ENCODE data around the gene GRID1.

The GRID1 gene

DNA sequence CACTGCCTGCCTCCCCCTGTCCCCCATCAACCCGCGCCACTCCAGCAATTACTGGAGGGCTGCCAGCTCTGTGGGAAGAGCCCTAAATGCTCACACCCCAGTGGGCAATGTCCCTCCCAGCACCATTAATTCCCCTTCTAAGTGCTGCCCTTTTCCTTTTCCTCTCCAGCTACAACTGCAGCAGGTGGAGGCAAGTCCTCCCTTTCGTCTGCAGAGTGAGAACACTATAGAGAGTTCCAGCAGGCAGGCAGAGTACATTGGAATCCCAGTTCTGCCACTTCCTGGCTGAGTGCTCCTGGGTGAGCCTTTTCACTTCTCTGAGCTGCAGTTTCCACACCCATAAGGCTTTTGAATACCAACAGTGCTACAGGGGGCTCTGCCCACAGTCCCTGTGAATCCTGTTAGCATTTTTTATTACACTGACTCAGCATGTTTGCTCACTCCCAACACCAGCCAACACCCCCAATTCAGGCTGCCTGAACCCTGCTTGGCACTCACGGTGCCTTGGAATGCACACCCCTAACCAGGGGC lies 447.0 kb downstream of the GRID1 start:
- TF ChIP-seq POU2F2 (IDR thresholded peaks at IDR 0.05; ENCODE audit: low read depth, low read length) = no peak
- no peak for TF ChIP-seq SPI1 (IDR thresholded peaks at IDR 0.05; ENCODE audit: low read depth, low read length)
- TF ChIP-seq TAF1 (IDR thresholded peaks at IDR 0.05; ENCODE audit: low read depth, low read length) = no peak
- TF ChIP-seq POLR2AphosphoS5 (IDR thresholded peaks at IDR 0.05; ENCODE audit: low read depth, low read length) = no peak
- no peak for TF ChIP-seq PAX5 (IDR thresholded peaks at IDR 0.05; ENCODE audit: insufficient read depth, low read length, severe bottlenecking)
- TF ChIP-seq POLR2A (IDR thresholded peaks at IDR 0.05; ENCODE audit: low read depth, low read length) = no peak
- DNase-seq (ENCODE audit: insufficient read length, low spot score) (no peak), FAIRE-seq (no peak)

DNA sequence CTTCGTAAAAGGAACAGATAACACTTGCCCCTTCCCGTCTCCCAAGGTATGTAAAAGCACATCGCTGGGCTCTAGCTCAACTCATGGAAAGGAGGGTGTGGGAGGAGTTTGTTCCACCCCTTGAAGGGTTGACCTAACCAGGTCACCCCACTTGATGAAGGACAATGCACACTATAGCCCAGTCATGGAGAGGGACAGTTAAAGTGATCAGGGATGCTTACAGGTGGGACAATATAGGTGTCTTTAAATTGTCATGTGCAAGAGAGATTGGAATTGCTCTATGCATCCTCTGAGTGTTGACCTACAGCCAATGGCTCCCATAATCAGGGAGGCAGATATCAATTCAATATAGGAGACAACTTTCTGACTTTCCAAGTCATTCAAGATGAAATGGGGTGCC lies 448.2 kb downstream of the GRID1 start:
- TF ChIP-seq POLR2A (IDR thresholded peaks at IDR 0.05; ENCODE audit: low read depth, low read length) (no peak), TAF1 (IDR thresholded peaks at IDR 0.05; ENCODE audit: low read depth, low read length) (no peak), PAX5 (IDR thresholded peaks at IDR 0.05; ENCODE audit: insufficient read depth, low read length, severe bottlenecking) (no peak), POLR2AphosphoS5 (IDR thresholded peaks at IDR 0.05; ENCODE audit: low read depth, low read length) (no peak), SPI1 (IDR thresholded peaks at IDR 0.05; ENCODE audit: low read depth, low read length) (no peak), POU2F2 (IDR thresholded peaks at IDR 0.05; ENCODE audit: low read depth, low read length) (no peak)
- FAIRE-seq = no peak
- DNase-seq (ENCODE audit: insufficient read length, low spot score) = no peak

DNA sequence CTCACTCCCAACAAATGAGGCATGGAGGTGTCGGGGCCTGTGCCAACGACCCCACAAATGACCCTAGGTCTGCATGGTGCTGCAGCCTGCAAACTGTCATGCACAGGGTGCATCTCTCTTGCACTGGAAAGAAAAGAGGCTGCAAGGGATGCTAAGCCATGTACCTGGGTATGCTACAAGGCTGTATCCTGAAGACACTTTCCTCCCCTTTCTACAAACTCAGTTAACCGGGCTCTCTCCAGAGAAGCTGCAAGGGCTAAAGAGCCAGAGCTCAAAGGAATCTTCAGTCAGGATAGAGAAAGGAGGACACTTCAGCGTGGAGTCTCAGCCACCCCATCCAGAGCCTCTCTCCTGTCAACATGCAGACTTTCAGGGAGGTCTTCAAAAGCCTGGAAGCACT lies 449.0 kb downstream of the GRID1 start:
- FAIRE-seq (no peak), DNase-seq (ENCODE audit: insufficient read length, low spot score) (no peak)
- no peak for TF ChIP-seq POU2F2 (IDR thresholded peaks at IDR 0.05; ENCODE audit: low read depth, low read length)
- TF ChIP-seq SPI1 (IDR thresholded peaks at IDR 0.05; ENCODE audit: low read depth, low read length) = no peak
- TF ChIP-seq POLR2AphosphoS5 (IDR thresholded peaks at IDR 0.05; ENCODE audit: low read depth, low read length) = no peak
- no peak for TF ChIP-seq POLR2A (IDR thresholded peaks at IDR 0.05; ENCODE audit: low read depth, low read length)
- TF ChIP-seq TAF1 (IDR thresholded peaks at IDR 0.05; ENCODE audit: low read depth, low read length) = no peak
- TF ChIP-seq PAX5 (IDR thresholded peaks at IDR 0.05; ENCODE audit: insufficient read depth, low read length, severe bottlenecking) = no peak

DNA sequence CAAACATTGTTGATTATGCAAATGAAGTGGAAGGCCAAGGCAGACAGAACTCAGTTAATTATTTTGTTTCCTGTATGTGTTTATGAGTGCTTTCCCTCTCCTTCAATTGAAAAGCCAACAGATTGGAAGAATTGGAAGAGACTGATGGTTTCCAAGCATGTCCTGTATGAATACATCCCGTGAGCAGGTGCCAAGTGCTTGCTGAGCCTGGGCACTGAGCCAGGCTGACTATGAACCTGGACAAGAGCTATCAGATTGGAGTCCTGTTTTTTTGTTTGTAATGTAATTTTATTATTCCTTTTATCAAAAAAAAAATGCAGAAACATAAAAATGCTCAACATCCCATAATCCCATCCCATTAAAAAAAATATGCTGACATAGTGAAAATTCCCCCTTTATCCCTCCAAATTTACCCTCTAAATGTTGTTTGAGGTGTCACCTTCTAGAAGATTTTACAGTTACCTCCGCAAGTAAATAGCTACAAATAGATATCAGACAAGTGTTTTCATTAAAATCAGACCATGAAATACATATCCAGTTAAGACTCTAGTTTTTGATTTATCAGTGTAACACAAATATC lies 449.5 kb downstream of the GRID1 start:
- no peak for TF ChIP-seq SPI1 (IDR thresholded peaks at IDR 0.05; ENCODE audit: low read depth, low read length)
- no peak for TF ChIP-seq POLR2A (IDR thresholded peaks at IDR 0.05; ENCODE audit: low read depth, low read length)
- TF ChIP-seq POLR2AphosphoS5 (IDR thresholded peaks at IDR 0.05; ENCODE audit: low read depth, low read length) = no peak
- no peak for TF ChIP-seq POU2F2 (IDR thresholded peaks at IDR 0.05; ENCODE audit: low read depth, low read length)
- no peak for TF ChIP-seq PAX5 (IDR thresholded peaks at IDR 0.05; ENCODE audit: insufficient read depth, low read length, severe bottlenecking)
- TF ChIP-seq TAF1 (IDR thresholded peaks at IDR 0.05; ENCODE audit: low read depth, low read length) = no peak
- FAIRE-seq = no peak
- no peak for DNase-seq (ENCODE audit: insufficient read length, low spot score)

DNA sequence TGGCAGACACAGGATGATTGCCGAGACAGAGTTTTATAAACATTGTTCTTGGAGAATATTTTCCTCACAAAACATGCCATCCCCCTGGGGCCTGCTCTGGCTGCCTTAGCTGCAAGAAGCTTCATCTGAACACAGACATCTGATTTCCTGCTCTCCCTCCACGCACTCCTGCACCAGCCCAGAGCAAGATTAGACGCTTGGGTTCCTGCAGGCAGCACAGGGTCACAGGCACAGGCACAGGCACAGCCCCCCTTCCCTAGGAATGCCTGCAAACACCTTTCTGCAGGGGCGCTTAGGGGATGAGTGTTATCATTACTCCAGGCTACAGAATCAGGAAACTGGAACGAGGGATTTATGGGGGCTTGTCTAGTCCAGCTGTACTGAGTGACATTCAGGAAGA lies 450.3 kb downstream of the GRID1 start:
- TF ChIP-seq POLR2AphosphoS5 (IDR thresholded peaks at IDR 0.05; ENCODE audit: low read depth, low read length) (no peak), PAX5 (IDR thresholded peaks at IDR 0.05; ENCODE audit: insufficient read depth, low read length, severe bottlenecking) (no peak), POU2F2 (IDR thresholded peaks at IDR 0.05; ENCODE audit: low read depth, low read length) (no peak)
- FAIRE-seq (no peak), DNase-seq (ENCODE audit: insufficient read length, low spot score) (no peak)

DNA sequence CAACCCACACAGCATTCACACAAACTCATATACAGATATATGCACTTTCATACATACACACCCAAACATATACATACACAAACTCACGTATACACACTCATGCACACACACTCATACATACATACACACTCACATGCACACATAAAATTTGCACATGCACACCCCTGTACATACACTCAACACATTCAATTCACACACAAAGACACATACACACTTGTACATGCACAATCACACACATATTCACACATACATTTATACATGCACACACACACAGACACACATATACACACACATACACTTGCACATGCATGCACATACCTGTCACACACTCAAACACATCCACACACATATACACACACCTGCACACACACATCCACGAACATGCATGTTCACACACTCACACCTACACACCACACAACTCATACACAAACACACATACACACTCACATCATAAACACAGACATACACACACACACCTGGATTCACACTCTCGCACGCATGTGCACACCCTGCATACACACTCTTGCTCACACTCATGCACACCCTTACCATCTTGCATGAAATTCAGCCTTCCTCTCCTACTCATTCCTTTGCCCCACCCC lies 451.2 kb downstream of the GRID1 start:
- DNase-seq (ENCODE audit: insufficient read length, low spot score) (no peak), FAIRE-seq (peak; percentile 35)
- no peak for TF ChIP-seq POLR2AphosphoS5 (IDR thresholded peaks at IDR 0.05; ENCODE audit: low read depth, low read length)
- TF ChIP-seq PAX5 (IDR thresholded peaks at IDR 0.05; ENCODE audit: insufficient read depth, low read length, severe bottlenecking) = no peak
- no peak for TF ChIP-seq TAF1 (IDR thresholded peaks at IDR 0.05; ENCODE audit: low read depth, low read length)
- no peak for TF ChIP-seq POLR2A (IDR thresholded peaks at IDR 0.05; ENCODE audit: low read depth, low read length)
- no peak for TF ChIP-seq POU2F2 (IDR thresholded peaks at IDR 0.05; ENCODE audit: low read depth, low read length)
- no peak for TF ChIP-seq SPI1 (IDR thresholded peaks at IDR 0.05; ENCODE audit: low read depth, low read length)

DNA sequence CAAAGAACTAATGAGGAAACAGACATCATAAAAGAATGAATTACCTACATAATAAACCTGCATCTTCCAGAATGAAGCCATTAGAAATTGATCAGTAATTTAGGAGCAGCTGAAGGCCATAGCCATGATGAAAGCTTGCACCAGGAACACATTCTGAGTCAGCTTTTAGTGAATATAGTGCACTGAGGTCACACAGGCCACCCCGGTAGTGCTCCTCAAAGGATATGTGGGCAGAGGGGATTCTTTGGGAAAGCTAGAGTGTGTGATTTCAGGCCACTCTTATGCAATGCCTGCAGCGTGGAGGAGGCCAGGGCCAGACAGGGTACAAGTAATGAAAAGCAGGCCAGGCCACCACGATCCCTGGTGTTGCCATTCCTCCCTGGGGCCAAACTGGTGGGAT lies 451.9 kb downstream of the GRID1 start:
- DNase-seq (ENCODE audit: insufficient read length, low spot score) (no peak), FAIRE-seq (no peak)
- no peak for TF ChIP-seq POU2F2 (IDR thresholded peaks at IDR 0.05; ENCODE audit: low read depth, low read length)
- no peak for TF ChIP-seq POLR2AphosphoS5 (IDR thresholded peaks at IDR 0.05; ENCODE audit: low read depth, low read length)
- no peak for TF ChIP-seq PAX5 (IDR thresholded peaks at IDR 0.05; ENCODE audit: insufficient read depth, low read length, severe bottlenecking)
- TF ChIP-seq SPI1 (IDR thresholded peaks at IDR 0.05; ENCODE audit: low read depth, low read length) = no peak
- TF ChIP-seq TAF1 (IDR thresholded peaks at IDR 0.05; ENCODE audit: low read depth, low read length) = no peak

DNA sequence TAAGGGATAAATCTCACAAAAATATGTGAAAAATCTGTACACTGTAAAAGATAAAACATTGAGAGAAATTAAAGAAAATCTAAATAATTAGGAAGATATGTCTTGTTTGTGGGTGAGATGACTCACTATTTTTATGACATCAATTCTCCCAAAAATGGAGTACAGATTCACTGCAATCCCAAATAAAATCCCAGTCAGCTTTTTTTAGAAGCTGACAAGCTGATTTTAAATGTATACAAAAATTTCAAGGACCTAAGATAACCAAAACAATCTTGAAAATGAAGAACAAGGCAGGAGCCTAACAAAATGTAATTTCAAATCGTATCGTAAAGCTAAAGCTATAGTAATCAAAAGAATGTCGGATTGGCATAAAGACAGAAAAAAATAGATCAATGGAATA lies 458.1 kb downstream of the GRID1 start:
- no peak for DNase-seq (ENCODE audit: insufficient read length, low spot score)
- no peak for TF ChIP-seq TAF1 (IDR thresholded peaks at IDR 0.05; ENCODE audit: low read depth, low read length)
- TF ChIP-seq POLR2AphosphoS5 (IDR thresholded peaks at IDR 0.05; ENCODE audit: low read depth, low read length) = no peak
- TF ChIP-seq PAX5 (IDR thresholded peaks at IDR 0.05; ENCODE audit: insufficient read depth, low read length, severe bottlenecking) = no peak
- no peak for TF ChIP-seq POLR2A (IDR thresholded peaks at IDR 0.05; ENCODE audit: low read depth, low read length)
- TF ChIP-seq SPI1 (IDR thresholded peaks at IDR 0.05; ENCODE audit: low read depth, low read length) = no peak
- no peak for TF ChIP-seq POU2F2 (IDR thresholded peaks at IDR 0.05; ENCODE audit: low read depth, low read length)
- no peak for FAIRE-seq

DNA sequence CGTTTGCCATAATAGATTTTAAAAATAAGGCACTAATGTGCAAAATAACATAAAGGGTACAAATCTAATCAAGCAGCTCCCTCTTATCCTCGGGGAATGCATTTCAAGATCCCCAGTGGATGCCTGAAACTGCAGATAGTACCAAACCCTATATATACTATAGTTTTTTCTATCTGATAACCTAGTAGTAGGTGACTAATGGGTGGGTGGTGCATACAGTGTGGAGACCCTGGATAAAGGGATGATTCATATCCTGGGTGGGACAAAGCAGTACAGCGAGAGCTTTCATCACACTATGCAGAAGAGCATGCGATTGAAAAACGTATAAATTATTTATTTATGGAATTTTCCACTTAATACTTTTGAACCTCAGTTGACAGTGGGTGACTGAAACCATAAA lies 464.5 kb downstream of the GRID1 start:
- FAIRE-seq (no peak), DNase-seq (ENCODE audit: insufficient read length, low spot score) (no peak)
- TF ChIP-seq POLR2AphosphoS5 (IDR thresholded peaks at IDR 0.05; ENCODE audit: low read depth, low read length) = no peak
- no peak for TF ChIP-seq TAF1 (IDR thresholded peaks at IDR 0.05; ENCODE audit: low read depth, low read length)
- no peak for TF ChIP-seq POU2F2 (IDR thresholded peaks at IDR 0.05; ENCODE audit: low read depth, low read length)
- TF ChIP-seq POLR2A (IDR thresholded peaks at IDR 0.05; ENCODE audit: low read depth, low read length) = no peak
- no peak for TF ChIP-seq SPI1 (IDR thresholded peaks at IDR 0.05; ENCODE audit: low read depth, low read length)
- TF ChIP-seq PAX5 (IDR thresholded peaks at IDR 0.05; ENCODE audit: insufficient read depth, low read length, severe bottlenecking) = no peak

Measured in GM12891 (cell line).